ENCODE data around the gene PHF11.
"Not testable (repeated sequence)": the region's sequence is repeated elsewhere in the genome, so short reads cannot be mapped to it uniquely, and the experiment has no call there.

PHF11 gene

GRCh38 chr13:49495783-49496762 is at the start of gene PHF11:
PHF11 (plus strand) TSS chr13:49495953; CDS start chr13:49496002, 49 bp downstream.
- DNase-seq (ENCODE audit: low spot score), result peak; percentile 77

GRCh38 chr13:49446473-49446872 is 49.3 kb upstream of the PHF11 start:
- no peak for DNase-seq (ENCODE audit: low spot score)

- DNase-seq (ENCODE audit: low spot score), result no peak
Measured at GRCh38 chr13:49448753-49449152, 47.0 kb upstream of the PHF11 start.

- no peak for DNase-seq (ENCODE audit: low spot score)
Measured at GRCh38 chr13:49450105-49450819, 45.5 kb upstream of the PHF11 start.

GRCh38 chr13:49452725-49453457 is 42.9 kb upstream of the PHF11 start:
- DNase-seq (ENCODE audit: low spot score), result no peak

GRCh38 chr13:49453465-49453864 is 42.3 kb upstream of the PHF11 start:
- no peak for DNase-seq (ENCODE audit: low spot score)

- no peak for DNase-seq (ENCODE audit: low spot score)
Measured at GRCh38 chr13:49454388-49455006, 41.3 kb upstream of the PHF11 start.

GRCh38 chr13:49455007-49455398 is 40.8 kb upstream of the PHF11 start:
- DNase-seq (ENCODE audit: low spot score), result no peak

GRCh38 chr13:49456156-49456555 is 39.6 kb upstream of the PHF11 start:
- DNase-seq (ENCODE audit: low spot score), result no peak

GRCh38 chr13:49457221-49457620 is 38.5 kb upstream of the PHF11 start:
- no peak for DNase-seq (ENCODE audit: low spot score)

- DNase-seq (ENCODE audit: low spot score), result no peak
Measured at GRCh38 chr13:49459580-49459979, 36.2 kb upstream of the PHF11 start.

GRCh38 chr13:49464085-49464484 is 31.7 kb upstream of the PHF11 start:
- no peak for DNase-seq (ENCODE audit: low spot score)

GRCh38 chr13:49464621-49465325 is 31.0 kb upstream of the PHF11 start:
- DNase-seq (ENCODE audit: low spot score), result no peak

GRCh38 chr13:49466292-49466838 is 29.4 kb upstream of the PHF11 start:
- no peak for DNase-seq (ENCODE audit: low spot score)

- no peak for DNase-seq (ENCODE audit: low spot score)
Measured at GRCh38 chr13:49472186-49472585, 23.6 kb upstream of the PHF11 start.

- DNase-seq (ENCODE audit: low spot score), result no peak
Measured at GRCh38 chr13:49476529-49476928, 19.2 kb upstream of the PHF11 start.

- no peak for DNase-seq (ENCODE audit: low spot score)
Measured at GRCh38 chr13:49481788-49482187, 14.0 kb upstream of the PHF11 start.

- no peak for DNase-seq (ENCODE audit: low spot score)
Measured at GRCh38 chr13:49488563-49488962, 7.2 kb upstream of the PHF11 start.

GRCh38 chr13:49494645-49495044 is 1.1 kb upstream of the PHF11 start:
- no peak for DNase-seq (ENCODE audit: low spot score)

- not testable (repeated sequence) for DNase-seq (ENCODE audit: low spot score)
Measured at GRCh38 chr13:49496837-49497236, 1.1 kb downstream of the PHF11 start.

GRCh38 chr13:49497272-49497671 is 1.5 kb downstream of the PHF11 start:
- no peak for DNase-seq (ENCODE audit: low spot score)
